HFFc6 (cell line): ENCODE measurements around the gene SSTR3. TPM values are rescaled to one million over a fixed set of nuclear protein-coding genes. Genes with fewer than 3 reads are reported as not detected.
"Not testable (repeated sequence)": the region's sequence is repeated elsewhere in the genome, so short reads cannot be mapped to it uniquely, and the experiment has no call there.

Experiments
- DNase-seq: peaks from one replicate; pipeline ENCODE4 v3.0.0-alpha.2; 2018
- H3K27ac Mint-ChIP-seq: 2 replicates; pipeline ENCODE4 v1.8.0; 2020; ENCODE audit warnings: mild to moderate bottlenecking, mixed read lengths
- H3K27me3 Mint-ChIP-seq: 2 replicates; pipeline ENCODE4 v1.8.0; 2021; ENCODE audit warnings: mild to moderate bottlenecking, moderate library complexity, mixed read lengths; ENCODE audit not compliant: insufficient read depth
- H3K36me3 Mint-ChIP-seq: 2 replicates; pipeline ENCODE4 v1.8.0; 2021; ENCODE audit warnings: low read depth, mixed read lengths
- H3K4me1 Mint-ChIP-seq: 2 replicates; pipeline ENCODE4 v1.8.0; 2020; ENCODE audit warnings: low read depth, mixed read lengths
- H3K4me3 Mint-ChIP-seq: 2 replicates; pipeline ENCODE4 v1.8.0; 2020; ENCODE audit warnings: mild to moderate bottlenecking, moderate library complexity, mixed read lengths
- H3K9me3 Mint-ChIP-seq: 2 replicates; pipeline ENCODE4 v1.8.0; 2020; ENCODE audit warnings: mild to moderate bottlenecking, mixed read lengths
- total RNA-seq, 6 experiments: library from RNA; stranded (reverse); fragmentation: NEBNext Ultra II Directional; extraction: Animal tissue kit (Norgen Biotek cat#: 25700); gene quantifications; 2 replicates in 1 of 6; 3 replicates in 5 of 6; pipeline ENCODE4 v1.2.3, GENCODE V29; 2021
- TF ChIP-seq, protein P1 (sequence below): fragments of 200-600 bp; sonication (generic); IDR thresholded peaks from 2 replicates; pipeline ENCODE4 v1.5.0; 2021; ENCODE audit warnings: antibody characterized with exemption, mild to moderate bottlenecking

SSTR3 gene
- total RNA-seq, 6 experiments from 2014 or later, result not detected

DNA sequence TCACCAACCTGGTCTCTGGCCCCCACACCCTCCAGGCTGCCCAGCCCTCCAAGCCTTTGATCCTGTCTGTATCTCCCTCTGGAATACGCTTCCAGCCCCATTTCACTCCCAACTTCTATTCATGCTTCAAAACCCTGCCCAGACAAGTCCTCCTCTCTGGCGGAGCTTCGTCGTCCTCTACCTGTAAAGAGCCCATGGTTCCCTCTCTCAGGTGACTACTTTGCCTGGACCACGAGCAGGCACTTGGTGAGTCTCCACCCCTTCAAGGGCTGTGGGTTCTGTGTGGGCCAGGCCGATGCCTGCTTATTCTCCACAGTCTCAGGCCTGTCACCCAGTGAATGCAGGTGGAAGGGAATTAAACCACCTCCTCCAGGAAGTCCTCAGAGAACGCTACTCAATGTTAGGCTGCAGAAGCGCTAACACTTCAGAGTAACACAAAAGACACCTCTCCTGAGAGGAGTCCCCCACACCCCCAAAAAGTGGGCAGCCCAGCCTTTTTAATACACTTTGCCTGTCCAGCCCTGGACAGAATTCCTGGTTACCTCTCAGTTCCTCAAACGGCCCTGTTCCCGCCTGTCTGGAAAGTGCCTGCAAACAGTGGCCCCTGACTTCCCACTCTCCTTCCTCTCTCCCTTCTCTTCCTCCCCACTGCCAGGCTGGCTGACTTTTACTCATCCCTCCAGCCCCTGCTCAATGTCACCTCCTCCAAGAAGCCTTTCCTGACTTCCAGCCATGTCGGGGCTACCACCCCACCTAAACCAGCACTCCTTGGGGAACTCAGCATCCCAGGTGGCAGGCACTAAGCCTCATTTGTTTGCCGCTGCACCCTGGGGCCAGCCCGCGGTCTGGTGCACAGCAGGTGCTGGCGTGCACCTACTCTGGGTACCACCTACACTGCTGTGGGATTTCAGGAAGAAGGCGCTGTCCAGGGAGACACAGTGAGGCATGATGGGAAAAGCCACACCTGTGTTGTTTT lies 22.7 kb upstream of the SSTR3 start:
- no peak for DNase-seq
- H3K4me1 Mint-ChIP-seq, result peaks cover 16% of the 10 kb centered on the region

GRCh38 chr22:37233751-37234631 lies 21.7 kb upstream of the SSTR3 start:
- peaks cover 26% of the 10 kb centered on the region for H3K4me1 Mint-ChIP-seq
- H3K27me3 Mint-ChIP-seq, result peaks cover 11% of the 10 kb centered on the region
- DNase-seq, result no peak
- H3K27ac Mint-ChIP-seq, result no peak overlapping the region
- H3K36me3 Mint-ChIP-seq, result no peaks in the 10 kb centered on the region; the same call in 1 of the 2 replicates
- H3K4me3 Mint-ChIP-seq, result no peak overlapping the region
- no peaks in the 10 kb centered on the region for H3K9me3 Mint-ChIP-seq
- TF ChIP-seq, protein P1, sequence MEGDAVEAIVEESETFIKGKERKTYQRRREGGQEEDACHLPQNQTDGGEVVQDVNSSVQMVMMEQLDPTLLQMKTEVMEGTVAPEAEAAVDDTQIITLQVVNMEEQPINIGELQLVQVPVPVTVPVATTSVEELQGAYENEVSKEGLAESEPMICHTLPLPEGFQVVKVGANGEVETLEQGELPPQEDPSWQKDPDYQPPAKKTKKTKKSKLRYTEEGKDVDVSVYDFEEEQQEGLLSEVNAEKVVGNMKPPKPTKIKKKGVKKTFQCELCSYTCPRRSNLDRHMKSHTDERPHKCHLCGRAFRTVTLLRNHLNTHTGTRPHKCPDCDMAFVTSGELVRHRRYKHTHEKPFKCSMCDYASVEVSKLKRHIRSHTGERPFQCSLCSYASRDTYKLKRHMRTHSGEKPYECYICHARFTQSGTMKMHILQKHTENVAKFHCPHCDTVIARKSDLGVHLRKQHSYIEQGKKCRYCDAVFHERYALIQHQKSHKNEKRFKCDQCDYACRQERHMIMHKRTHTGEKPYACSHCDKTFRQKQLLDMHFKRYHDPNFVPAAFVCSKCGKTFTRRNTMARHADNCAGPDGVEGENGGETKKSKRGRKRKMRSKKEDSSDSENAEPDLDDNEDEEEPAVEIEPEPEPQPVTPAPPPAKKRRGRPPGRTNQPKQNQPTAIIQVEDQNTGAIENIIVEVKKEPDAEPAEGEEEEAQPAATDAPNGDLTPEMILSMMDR, result no peak

More for the DNA sequence above, 22.7 kb upstream of the SSTR3 start:
- peaks cover 11% of the 10 kb centered on the region for H3K27me3 Mint-ChIP-seq
- H3K4me3 Mint-ChIP-seq, result no peak overlapping the region
- TF ChIP-seq, protein P1, result no peak
- no peaks in the 10 kb centered on the region; the same call in 1 of the 2 replicates for H3K36me3 Mint-ChIP-seq
- H3K9me3 Mint-ChIP-seq, result no peaks in the 10 kb centered on the region
- H3K27ac Mint-ChIP-seq, result no peak overlapping the region

GRCh38 chr22:37233371-37233750 lies 21.1 kb upstream of the SSTR3 start:
- H3K36me3 Mint-ChIP-seq, H3K4me3 Mint-ChIP-seq, H3K27ac Mint-ChIP-seq, H3K9me3 Mint-ChIP-seq, DNase-seq: not testable (repeated sequence)
- Mint-ChIP-seq H3K4me1 (peaks cover 33% of the 10 kb centered on the region), H3K27me3 (peaks cover 11% of the 10 kb centered on the region)

DNA sequence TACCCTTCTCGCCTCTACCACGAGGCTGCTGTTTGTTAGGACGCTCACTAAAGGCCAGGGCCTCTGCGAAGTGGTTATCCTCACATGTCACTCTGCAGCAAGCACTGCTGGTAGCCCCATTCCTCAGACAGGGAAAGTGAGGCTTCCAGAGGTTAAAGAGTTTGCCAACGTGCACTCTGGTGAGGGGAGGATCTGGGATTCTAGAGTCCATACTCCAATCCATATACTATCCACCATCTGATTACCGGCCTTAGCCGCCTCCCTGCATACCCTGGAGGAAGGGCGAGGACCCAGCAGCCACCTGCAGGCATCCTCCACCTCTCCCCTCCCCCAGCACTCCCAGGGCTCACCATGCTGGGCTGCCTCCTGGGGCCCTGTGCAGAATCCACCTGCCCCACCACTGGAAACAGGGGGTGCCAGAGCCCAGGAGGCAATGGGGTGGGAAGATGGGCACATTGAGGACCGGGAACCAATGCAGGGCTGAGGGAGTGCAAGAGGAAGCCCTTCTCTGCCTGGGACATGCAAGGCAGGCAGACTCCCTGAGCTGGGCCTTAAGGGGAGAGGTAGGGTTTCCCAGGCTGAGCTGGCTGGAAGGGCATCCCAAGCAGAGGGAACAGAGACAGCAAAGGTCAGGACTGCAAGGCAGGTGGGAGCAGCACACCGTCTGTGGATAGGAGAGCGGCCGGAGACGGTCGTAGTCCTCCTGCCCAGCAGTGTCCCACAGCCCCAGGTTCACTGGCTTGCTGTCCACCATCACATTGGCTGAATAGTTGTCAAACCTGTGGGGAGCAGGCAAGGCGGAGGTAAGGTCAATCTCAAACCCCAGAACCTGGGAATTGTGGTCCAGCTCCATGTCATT lies 20.1 kb upstream of the SSTR3 start:
- H3K4me1 Mint-ChIP-seq, result peaks cover 37% of the 10 kb centered on the region
- no peaks in the 10 kb centered on the region; the same call in 1 of the 2 replicates for H3K36me3 Mint-ChIP-seq
- no peak overlapping the region for H3K4me3 Mint-ChIP-seq
- peaks cover 6% of the 10 kb centered on the region for H3K27me3 Mint-ChIP-seq
- no peak overlapping the region for H3K27ac Mint-ChIP-seq
- no peaks in the 10 kb centered on the region for H3K9me3 Mint-ChIP-seq
- no peak for DNase-seq
- TF ChIP-seq, protein P1, result no peak

GRCh38 chr22:37231406-37232139 lies 19.3 kb upstream of the SSTR3 start:
- Mint-ChIP-seq H3K4me1 (peaks cover 37% of the 10 kb centered on the region), H3K36me3 (no peaks in the 10 kb centered on the region; the same call in 1 of the 2 replicates), H3K4me3 (no peak overlapping the region), H3K27me3 (peaks cover 6% of the 10 kb centered on the region), H3K9me3 (no peaks in the 10 kb centered on the region), H3K27ac (no peak overlapping the region; the same call in 1 of the 2 replicates)
- TF ChIP-seq, protein P1, result no peak
- no peak for DNase-seq
